ENCODE measurements around the gene PBX3. TPM values are rescaled to one million over a fixed set of nuclear protein-coding genes. Genes with fewer than 3 reads are reported as not detected.
"Not testable (repeated sequence)": the region's sequence is repeated elsewhere in the genome, so short reads cannot be mapped to it uniquely, and the experiment has no call there.

PBX3 gene
- total RNA-seq, 1 donor from 2014 or later, result 37.6 TPM

- peaks cover 2% of the 10 kb centered on the region for H3K4me1 Mint-ChIP-seq (ENCODE audit: unreplicated experiment)
- H3K4me3 Mint-ChIP-seq (ENCODE audit: unreplicated experiment), result no peak overlapping the region
- no peak for DNase-seq (ENCODE audit: low spot score)
- H3K27ac Mint-ChIP-seq (ENCODE audit: unreplicated experiment), result peak overlapping the region; percentile 22
- no peaks in the 10 kb centered on the region for H3K27me3 Mint-ChIP-seq (ENCODE audit: unreplicated experiment)
- no peaks in the 10 kb centered on the region for H3K9me3 Mint-ChIP-seq (ENCODE audit: unreplicated experiment)
- H3K36me3 Mint-ChIP-seq (ENCODE audit: low read depth, unreplicated experiment), result no peaks in the 10 kb centered on the region
- TF ChIP-seq CTCF (IDR thresholded peaks at IDR 0.05; ENCODE audit: unreplicated experiment), result no peak
These were observed 75.7 kb downstream of the PBX3 start for GRCh38 chr9:125822902-125823301.

GRCh38 chr9:125823874-125824406, 76.8 kb downstream of the PBX3 start:
- H3K27me3 Mint-ChIP-seq (ENCODE audit: unreplicated experiment); H3K9me3 Mint-ChIP-seq (ENCODE audit: unreplicated experiment); H3K4me1 Mint-ChIP-seq (ENCODE audit: unreplicated experiment); H3K36me3 Mint-ChIP-seq (ENCODE audit: low read depth, unreplicated experiment); DNase-seq (ENCODE audit: low spot score); H3K4me3 Mint-ChIP-seq (ENCODE audit: unreplicated experiment); H3K27ac Mint-ChIP-seq (ENCODE audit: unreplicated experiment): not testable (repeated sequence)

- no peaks in the 10 kb centered on the region for H3K27me3 Mint-ChIP-seq (ENCODE audit: unreplicated experiment)
- no peaks in the 10 kb centered on the region for H3K9me3 Mint-ChIP-seq (ENCODE audit: unreplicated experiment)
- TF ChIP-seq CTCF (IDR thresholded peaks at IDR 0.05; ENCODE audit: unreplicated experiment), result no peak
- no peak for DNase-seq (ENCODE audit: low spot score)
- peaks cover 2% of the 10 kb centered on the region for H3K4me1 Mint-ChIP-seq (ENCODE audit: unreplicated experiment)
- H3K27ac Mint-ChIP-seq (ENCODE audit: unreplicated experiment), result no peak overlapping the region
- no peaks in the 10 kb centered on the region for H3K36me3 Mint-ChIP-seq (ENCODE audit: low read depth, unreplicated experiment)
- H3K4me3 Mint-ChIP-seq (ENCODE audit: unreplicated experiment), result no peak overlapping the region
These were observed 78.6 kb downstream of the PBX3 start for GRCh38 chr9:125825762-125826161.

GRCh38 chr9:125826850-125827249, 79.7 kb downstream of the PBX3 start:
- TF ChIP-seq CTCF (IDR thresholded peaks at IDR 0.05; ENCODE audit: unreplicated experiment), result no peak
- DNase-seq (ENCODE audit: low spot score), result no peak
- no peaks in the 10 kb centered on the region for H3K27me3 Mint-ChIP-seq (ENCODE audit: unreplicated experiment)
- H3K4me1 Mint-ChIP-seq (ENCODE audit: unreplicated experiment), result peaks cover 2% of the 10 kb centered on the region
- no peaks in the 10 kb centered on the region for H3K36me3 Mint-ChIP-seq (ENCODE audit: low read depth, unreplicated experiment)
- no peak overlapping the region for H3K27ac Mint-ChIP-seq (ENCODE audit: unreplicated experiment)
- no peaks in the 10 kb centered on the region for H3K9me3 Mint-ChIP-seq (ENCODE audit: unreplicated experiment)
- no peak overlapping the region for H3K4me3 Mint-ChIP-seq (ENCODE audit: unreplicated experiment)

- Mint-ChIP-seq H3K4me3 (ENCODE audit: unreplicated experiment) (no peak overlapping the region), H3K36me3 (ENCODE audit: low read depth, unreplicated experiment) (no peaks in the 10 kb centered on the region), H3K27ac (ENCODE audit: unreplicated experiment) (no peak overlapping the region), H3K27me3 (ENCODE audit: unreplicated experiment) (peaks cover 1% of the 10 kb centered on the region), H3K9me3 (ENCODE audit: unreplicated experiment) (no peaks in the 10 kb centered on the region), H3K4me1 (ENCODE audit: unreplicated experiment) (no peaks in the 10 kb centered on the region)
- DNase-seq (ENCODE audit: low spot score), result no peak
- TF ChIP-seq CTCF (IDR thresholded peaks at IDR 0.05; ENCODE audit: unreplicated experiment), result no peak
These were observed 82.6 kb downstream of the PBX3 start for GRCh38 chr9:125829743-125830142.

Measured in endothelial cell (in vitro differentiated cells).